GM12874 (cell line): Measurements from ENCODE around the gene MYO16.

Experiments
- CTCF ChIP-seq: IDR thresholded peaks from 2 replicates; pipeline ENCODE4 v1.5.1; 2011; ENCODE audit warnings: low read depth, mild to moderate bottlenecking, control low read depth, low read length, moderate library complexity; ENCODE audit not compliant: insufficient read depth

MYO16 gene

DNA sequence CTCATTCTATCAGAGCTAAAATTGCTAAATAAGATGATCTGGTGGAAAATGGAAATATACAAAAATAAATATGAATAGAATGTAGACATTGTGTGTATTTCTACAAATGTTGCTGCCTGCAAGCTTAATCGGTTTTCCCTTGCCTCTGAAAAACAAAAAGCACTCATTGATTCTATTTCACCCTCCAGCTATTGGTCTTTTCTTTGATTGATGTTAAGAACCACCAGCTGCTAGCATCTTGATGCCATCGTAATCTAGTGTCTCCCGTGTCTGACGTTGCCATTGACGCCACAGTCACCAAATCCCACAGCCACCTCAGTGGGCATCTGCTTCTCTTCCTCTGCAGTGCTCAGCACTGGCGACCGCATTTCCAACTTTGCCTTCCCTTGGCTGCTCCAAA is 461.8 kb downstream of the MYO16 start:
- no peak for TF ChIP-seq CTCF

DNA sequence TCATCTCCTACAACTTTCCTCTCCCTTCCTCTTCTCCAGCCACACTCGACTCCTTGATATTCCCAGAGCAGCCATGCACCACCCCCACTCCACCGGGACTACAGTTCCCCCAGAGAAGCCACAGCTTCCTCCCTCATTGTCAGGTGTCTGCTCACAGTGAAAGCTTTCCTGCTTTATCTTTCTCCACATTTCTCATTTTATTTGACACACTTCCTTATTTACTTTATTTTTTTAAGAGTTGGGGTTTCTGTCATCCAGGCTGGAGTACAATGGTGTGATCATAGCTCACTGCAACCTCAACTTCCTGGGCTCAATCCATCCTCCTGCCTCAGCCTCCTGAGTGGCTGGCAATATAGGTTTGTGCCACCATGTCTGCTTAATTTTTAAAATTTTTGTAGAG is 464.6 kb downstream of the MYO16 start:
- TF ChIP-seq CTCF: no peak

DNA sequence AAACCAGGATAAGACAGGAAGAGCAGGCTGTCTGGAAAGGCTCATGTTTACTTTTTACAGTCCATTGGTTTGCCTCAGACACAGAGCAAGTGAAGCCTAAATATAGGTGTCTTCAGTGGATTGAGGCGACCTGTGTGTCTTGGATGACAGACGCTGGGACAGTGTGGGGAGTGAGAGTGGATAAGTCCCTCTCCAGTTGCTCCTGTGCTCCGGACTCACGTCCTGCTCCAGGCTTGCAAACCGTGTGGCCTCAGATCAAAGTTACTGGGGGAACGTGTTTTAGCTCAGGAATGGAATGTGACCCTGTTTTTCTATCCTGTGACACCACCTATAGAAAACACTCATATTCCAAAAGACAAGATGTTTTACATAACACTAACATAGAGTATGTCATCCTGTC is 465.7 kb downstream of the MYO16 start:
- no peak for TF ChIP-seq CTCF

GRCh38 chr13:109096101-109096500 is 466.7 kb downstream of the MYO16 start:
- TF ChIP-seq CTCF: no peak

DNA sequence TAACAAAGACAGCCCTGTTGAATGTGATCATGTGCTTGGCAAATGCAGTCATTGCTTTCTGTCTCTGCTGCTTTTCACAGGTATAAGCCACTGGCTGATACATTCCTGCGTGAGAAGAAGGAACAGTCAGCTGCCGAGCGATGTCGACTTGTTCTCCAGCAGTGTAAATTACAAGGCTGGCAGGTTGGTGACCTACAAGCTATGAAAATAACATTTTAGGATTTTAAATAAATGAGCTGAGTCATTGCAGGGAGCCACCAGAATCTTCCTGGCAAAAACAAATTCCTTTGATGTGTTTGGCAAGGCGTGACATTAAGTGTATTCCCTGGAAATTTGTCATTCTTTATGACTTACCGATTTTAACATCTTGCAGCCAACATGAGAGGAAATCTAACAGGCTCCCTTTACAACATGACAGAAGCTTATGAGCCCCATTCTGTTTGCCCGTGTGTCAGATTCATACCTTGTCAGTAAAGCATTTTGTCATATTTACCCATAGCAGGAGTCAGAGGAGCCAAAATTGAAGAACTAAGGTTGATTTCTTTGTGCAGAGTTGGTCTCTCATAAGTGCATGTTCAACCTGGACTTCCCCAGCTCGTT is 471.4 kb downstream of the MYO16 start:
- no peak for TF ChIP-seq CTCF

- no peak for TF ChIP-seq CTCF
Observed at GRCh38 chr13:109101550-109102144, 472.2 kb downstream of the MYO16 start.

- no peak for TF ChIP-seq CTCF
Observed at GRCh38 chr13:109105899-109106298, 476.5 kb downstream of the MYO16 start.

- no peak for TF ChIP-seq CTCF
Observed at GRCh38 chr13:109110159-109110558, 480.7 kb downstream of the MYO16 start.
